Endodermal cell (in vitro differentiated cells): ENCODE measurements around the gene ROR1. TPM values are rescaled to one million over a fixed set of nuclear protein-coding genes. Genes with fewer than 3 reads are reported as not detected.
A peak's percentile ranks its signal among the peaks of the same experiment; 100 is the strongest.

Experiments used
- DNase-seq: peaks from one replicate; pipeline ENCODE4 v3.0.0-alpha.2; 2017
- H3K27ac ChIP-seq: 2 replicates; pipeline ENCODE4 v1.5.1; 2013; ENCODE audit warnings: mild to moderate bottlenecking, low read depth, low read length, moderate library complexity
- H3K27me3 ChIP-seq: 2 replicates; pipeline ENCODE4 v1.6.1; 2013; ENCODE audit warnings: mild to moderate bottlenecking, low read length, moderate library complexity; ENCODE audit not compliant: insufficient read depth, control insufficient read depth, poor library complexity, severe bottlenecking
- H3K36me3 ChIP-seq: 2 replicates; pipeline ENCODE4 v1.7.0; 2013; ENCODE audit warnings: mild to moderate bottlenecking, low read length, moderate library complexity; ENCODE audit not compliant: control insufficient read depth, insufficient read depth
- H3K4me1 ChIP-seq: one replicate; pipeline ENCODE4 v1.7.0; 2013; ENCODE audit warnings: low read length; ENCODE audit not compliant: control insufficient read depth, insufficient read depth
- H3K4me3 ChIP-seq: 2 replicates; pipeline ENCODE4 v1.5.1; 2013; ENCODE audit warnings: mild to moderate bottlenecking, low read length, moderate library complexity
- H3K9ac ChIP-seq: 2 replicates; pipeline ENCODE4 v1.6.1; 2013; ENCODE audit warnings: mild to moderate bottlenecking, low read length, moderate library complexity; ENCODE audit not compliant: poor library complexity, severe bottlenecking; ENCODE audit errors: extremely low read depth
- H3K9me3 ChIP-seq: 2 replicates; pipeline ENCODE4 v1.6.1; 2013; ENCODE audit warnings: mild to moderate bottlenecking, low read length, moderate library complexity; ENCODE audit not compliant: control insufficient read depth
- H3K27ac Mint-ChIP-seq: 2 replicates; pipeline ENCODE4 v1.8.0; 2020; ENCODE audit warnings: mixed read lengths
- H3K27me3 Mint-ChIP-seq: 2 replicates; pipeline ENCODE4 v1.8.0; 2021; ENCODE audit warnings: mild to moderate bottlenecking, mixed read lengths; ENCODE audit not compliant: insufficient read depth
- H3K36me3 Mint-ChIP-seq: 2 replicates; pipeline ENCODE4 v1.8.0; 2020; ENCODE audit warnings: low read depth, mixed read lengths
- H3K4me1 Mint-ChIP-seq: 2 replicates; pipeline ENCODE4 v1.8.0; 2020; ENCODE audit warnings: mixed read lengths
- H3K4me3 Mint-ChIP-seq: 2 replicates; pipeline ENCODE4 v1.8.0; 2020; ENCODE audit warnings: mild to moderate bottlenecking, moderate library complexity, mixed read lengths
- H3K9me3 Mint-ChIP-seq: 2 replicates; pipeline ENCODE4 v1.8.0; 2020; ENCODE audit warnings: mild to moderate bottlenecking, mixed read lengths
- WGBS, 2 experiments: methylation state at CpG; one replicate each; pipeline versions ENCODE4 v1.1.5 to v1.1.7; 2013; ENCODE audit warnings: missing lambda C conversion rate in 2 of 2, mixed read lengths in 1 of 2; ENCODE audit not compliant: insufficient coverage in 1 of 2, insufficient read length in 1 of 2; 5-methylcytosine and 5-hydroxymethylcytosine counted together
- total RNA-seq, 2 donors: library from RNA; stranded (reverse); fragmentation: NEBNext Ultra II Directional in 1 of 2; extraction: Animal tissue kit (Norgen Biotek cat#: 25700) in 1 of 2; gene quantifications; 2 replicates in 1 of 2; 3 replicates in 1 of 2; pipeline ENCODE4 v1.2.1, GENCODE V29; 2021
- TF ChIP-seq, protein P1 (sequence below): fragments of 200-600 bp; sonication (generic); conservative IDR thresholded peaks from 2 replicates; pipeline ENCODE4 v1.5.0; 2021; ENCODE audit warnings: antibody characterized with exemption, mild to moderate bottlenecking

The ROR1 gene
- total RNA-seq, 2 donors from 2014 or later = 77.4 to 77.9 TPM

DNA sequence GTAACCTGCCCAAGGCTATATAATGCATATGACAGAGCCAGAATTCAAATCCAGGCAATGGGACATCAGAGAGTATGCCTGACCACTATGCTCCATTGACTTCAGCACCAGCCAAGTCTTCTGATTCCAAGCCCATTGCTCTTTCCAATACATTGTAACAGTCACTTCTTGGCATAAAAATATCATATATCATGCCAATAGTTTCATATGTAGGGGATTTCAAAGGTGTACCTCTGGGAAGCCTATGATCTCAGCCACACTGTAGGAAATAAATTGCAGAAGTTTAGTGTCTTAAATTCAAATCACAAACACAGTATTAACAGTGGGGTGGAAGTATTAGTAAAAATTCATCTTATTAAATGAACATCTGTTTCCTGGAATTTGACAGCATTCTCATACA is 30.0 kb upstream of the ROR1 start:
- no peak for DNase-seq
- Mint-ChIP-seq H3K36me3 (no peaks in the 10 kb centered on the region), H3K4me3 (no peak overlapping the region), H3K4me1 (peaks cover 24% of the 10 kb centered on the region), H3K27ac (no peak overlapping the region), H3K9me3 (no peaks in the 10 kb centered on the region), H3K27me3 (peaks cover 2% of the 10 kb centered on the region)
- no peak overlapping the region for H3K9ac ChIP-seq
- H3K36me3 ChIP-seq = no peaks in the 10 kb centered on the region
- no peak overlapping the region for H3K4me3 ChIP-seq
- no peaks in the 10 kb centered on the region for H3K9me3 ChIP-seq
- TF ChIP-seq, protein P1, sequence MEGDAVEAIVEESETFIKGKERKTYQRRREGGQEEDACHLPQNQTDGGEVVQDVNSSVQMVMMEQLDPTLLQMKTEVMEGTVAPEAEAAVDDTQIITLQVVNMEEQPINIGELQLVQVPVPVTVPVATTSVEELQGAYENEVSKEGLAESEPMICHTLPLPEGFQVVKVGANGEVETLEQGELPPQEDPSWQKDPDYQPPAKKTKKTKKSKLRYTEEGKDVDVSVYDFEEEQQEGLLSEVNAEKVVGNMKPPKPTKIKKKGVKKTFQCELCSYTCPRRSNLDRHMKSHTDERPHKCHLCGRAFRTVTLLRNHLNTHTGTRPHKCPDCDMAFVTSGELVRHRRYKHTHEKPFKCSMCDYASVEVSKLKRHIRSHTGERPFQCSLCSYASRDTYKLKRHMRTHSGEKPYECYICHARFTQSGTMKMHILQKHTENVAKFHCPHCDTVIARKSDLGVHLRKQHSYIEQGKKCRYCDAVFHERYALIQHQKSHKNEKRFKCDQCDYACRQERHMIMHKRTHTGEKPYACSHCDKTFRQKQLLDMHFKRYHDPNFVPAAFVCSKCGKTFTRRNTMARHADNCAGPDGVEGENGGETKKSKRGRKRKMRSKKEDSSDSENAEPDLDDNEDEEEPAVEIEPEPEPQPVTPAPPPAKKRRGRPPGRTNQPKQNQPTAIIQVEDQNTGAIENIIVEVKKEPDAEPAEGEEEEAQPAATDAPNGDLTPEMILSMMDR = no peak
- no peak overlapping the region for H3K27ac ChIP-seq
- H3K4me1 ChIP-seq = peaks cover 8% of the 10 kb centered on the region
- no peaks in the 10 kb centered on the region for H3K27me3 ChIP-seq

DNA sequence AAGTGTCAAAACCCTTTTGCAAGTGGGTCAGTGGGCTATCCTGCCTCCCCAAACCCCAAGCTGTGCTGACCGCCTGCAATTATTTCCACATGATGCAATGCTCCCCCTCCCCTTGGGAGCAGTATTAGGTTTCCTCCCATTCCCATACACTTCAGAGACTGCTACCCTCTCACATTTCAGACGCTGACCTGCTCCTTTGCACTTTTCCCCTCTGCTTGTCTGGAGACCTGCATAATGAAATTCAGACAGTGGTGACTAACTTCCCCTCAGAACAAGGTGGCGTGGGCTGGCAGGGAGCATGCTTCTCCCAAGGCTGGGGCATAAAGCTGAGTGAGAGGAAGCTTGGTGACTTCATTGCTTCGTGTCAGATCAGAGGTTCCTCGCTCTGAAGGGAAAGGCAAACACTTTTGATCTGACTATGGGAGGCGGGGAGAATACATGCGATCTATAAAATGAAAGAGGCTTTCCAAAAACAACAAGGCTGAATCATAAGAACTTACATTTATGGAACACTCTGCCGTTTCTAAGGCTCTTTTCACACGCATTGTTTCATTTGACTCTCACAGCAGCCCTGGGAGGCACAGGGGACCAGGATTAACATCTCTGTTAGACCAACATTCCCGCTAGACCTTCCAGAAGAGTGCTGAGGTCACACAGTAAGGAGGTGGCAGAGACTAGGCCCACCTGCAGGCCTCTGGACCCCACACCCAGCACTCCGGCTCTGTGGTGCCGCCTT is 27.5 kb upstream of the ROR1 start:
- H3K27ac Mint-ChIP-seq = peak overlapping the region; percentile 64
- TF ChIP-seq, protein P1 = no peak
- no peaks in the 10 kb centered on the region for H3K36me3 ChIP-seq
- WGBS, 2 experiments = 59 to 65% methylated on average over 10 to 12 of the region's 12 CpGs
- DNase-seq = peak; percentile 67
- no peaks in the 10 kb centered on the region for H3K9me3 ChIP-seq
- no peak overlapping the region for H3K4me3 ChIP-seq
- no peak overlapping the region for H3K4me3 Mint-ChIP-seq
- H3K4me1 ChIP-seq = peaks cover 8% of the 10 kb centered on the region
- H3K4me1 Mint-ChIP-seq = peaks cover 17% of the 10 kb centered on the region
- H3K36me3 Mint-ChIP-seq = no peaks in the 10 kb centered on the region
- no peaks in the 10 kb centered on the region for H3K9me3 Mint-ChIP-seq
- H3K27me3 Mint-ChIP-seq = peaks cover 2% of the 10 kb centered on the region
- peak overlapping the region; percentile 52 for H3K27ac ChIP-seq
- H3K9ac ChIP-seq = no peak overlapping the region
- no peaks in the 10 kb centered on the region for H3K27me3 ChIP-seq

DNA sequence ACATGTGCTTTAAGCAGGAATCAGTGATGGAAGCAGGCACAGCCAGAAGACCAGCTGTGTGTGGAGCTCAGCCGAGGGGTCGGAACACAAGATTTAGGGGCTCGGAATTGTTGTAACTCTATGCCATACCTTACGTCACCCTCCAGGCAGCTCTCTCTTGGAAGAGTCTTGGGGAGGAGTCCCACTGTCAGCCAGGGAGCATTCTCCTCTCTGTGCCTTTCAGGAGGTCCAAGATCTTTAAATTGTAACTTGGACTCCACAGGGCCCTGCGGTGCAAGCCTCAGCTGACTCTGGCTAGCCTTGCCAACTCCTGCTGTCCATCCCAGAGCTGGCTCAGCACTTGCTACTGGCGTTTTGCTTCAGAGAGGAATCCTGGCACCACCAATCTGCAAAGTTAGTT is 26.4 kb upstream of the ROR1 start:
- no peak overlapping the region for H3K4me3 Mint-ChIP-seq

More for the DNA sequence above, 26.4 kb upstream of the ROR1 start:
- H3K9me3 ChIP-seq = no peaks in the 10 kb centered on the region
- 89 to 94% methylated on average over 6 of the region's 6 CpGs for WGBS, 2 experiments
- Mint-ChIP-seq H3K4me1 (peaks cover 17% of the 10 kb centered on the region), H3K27me3 (peaks cover 2% of the 10 kb centered on the region), H3K27ac (no peak overlapping the region), H3K36me3 (no peaks in the 10 kb centered on the region), H3K9me3 (no peaks in the 10 kb centered on the region)
- H3K27ac ChIP-seq = no peak overlapping the region
- TF ChIP-seq, protein P1 = no peak
- no peak overlapping the region for H3K4me3 ChIP-seq
- H3K27me3 ChIP-seq = no peaks in the 10 kb centered on the region
- peak; percentile 43 for DNase-seq
- peaks cover 8% of the 10 kb centered on the region for H3K4me1 ChIP-seq
- no peaks in the 10 kb centered on the region for H3K36me3 ChIP-seq
- no peak overlapping the region for H3K9ac ChIP-seq
